Coronary artery (tissue), 2 donors: ENCODE data around the gene SLC16A1.
A peak's percentile ranks its signal among the peaks of the same experiment; 100 is the strongest.
"Not testable (repeated sequence)": the region's sequence is repeated elsewhere in the genome, so short reads cannot be mapped to it uniquely, and the experiment has no call there.

Experiments used
- DNase-seq: peaks from one replicate; pipeline ENCODE4 v3.0.0-alpha.2; 2017; ENCODE audit warnings: low spot score
- H3K27ac ChIP-seq, 2 donors: fragments of 200-600 bp; sonication (generic); one replicate each; pipeline ENCODE4 v1.5.1; 2016 to 2019
- H3K4me3 ChIP-seq: fragments of 200-600 bp; sonication (generic); 2 replicates; pipeline ENCODE4 v1.5.1; 2016; ENCODE audit warnings: mild to moderate bottlenecking, moderate library complexity
- CTCF ChIP-seq: fragments of 200-600 bp; sonication (generic); IDR thresholded peaks from one replicate; pipeline ENCODE4 v1.5.1; 2019; ENCODE audit warnings: antibody characterized with exemption

The SLC16A1 gene

GRCh38 chr1:112894561-112895011 lies 61.4 kb downstream of the SLC16A1 start:
- Histone ChIP-seq H3K27ac (no peak overlapping the region), H3K4me3 (no peak overlapping the region)
- peak; percentile 55 for DNase-seq
- no peak for TF ChIP-seq CTCF

DNA sequence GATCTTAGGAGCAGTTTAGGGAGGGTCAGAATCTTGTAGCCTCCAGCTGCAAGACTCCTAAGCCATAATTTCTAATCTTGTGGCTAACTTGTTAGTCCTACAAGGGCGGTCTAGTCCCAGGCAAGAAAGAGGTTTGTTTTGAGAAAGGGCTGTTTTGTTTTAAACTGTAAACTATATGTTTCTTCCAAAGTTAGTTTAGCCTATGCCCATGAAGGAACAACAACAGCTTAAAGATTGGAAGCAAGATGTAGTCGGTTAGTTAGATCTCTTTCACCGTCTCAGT lies 62.0 kb downstream of the SLC16A1 start:
- H3K4me3 ChIP-seq, result no peak overlapping the region
- no peak for TF ChIP-seq CTCF
- no peak overlapping the region for H3K27ac ChIP-seq
- no peak for DNase-seq

DNA sequence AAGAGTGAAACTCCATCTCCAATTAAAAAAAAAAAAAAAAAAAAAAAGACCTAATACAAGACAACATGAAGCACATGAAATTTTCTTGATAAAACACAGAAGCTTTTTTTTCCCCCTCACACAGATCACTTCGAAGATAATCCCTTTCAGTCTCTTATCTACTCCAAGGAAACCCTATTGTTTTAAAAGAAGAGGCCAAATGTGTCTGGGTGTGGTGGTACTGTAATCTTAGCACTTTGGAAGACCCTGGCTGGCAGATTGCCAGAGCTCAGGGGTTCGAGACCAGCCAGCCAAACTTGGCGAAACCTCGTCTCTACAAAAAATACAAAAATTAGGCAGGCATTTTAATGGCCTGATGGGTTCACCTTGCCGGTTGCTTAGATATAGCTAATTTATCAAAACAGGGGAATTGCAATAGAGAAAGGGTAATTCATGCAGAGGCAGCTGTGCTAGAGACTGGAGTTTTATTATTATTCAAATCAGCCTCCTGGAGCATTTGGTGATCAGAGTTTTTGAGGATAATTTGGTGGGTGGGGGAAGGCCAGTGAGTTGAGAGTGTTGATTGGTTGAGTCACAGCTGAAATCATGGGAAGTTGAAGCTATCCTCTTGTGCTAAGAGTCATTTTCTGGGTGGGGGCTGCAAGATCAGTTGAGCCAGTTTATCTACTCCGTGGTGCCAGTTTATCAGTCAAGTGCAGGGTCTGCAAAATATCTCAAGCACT lies 62.5 kb downstream of the SLC16A1 start:
- Histone ChIP-seq H3K27ac (no peak overlapping the region), H3K4me3 (no peak overlapping the region)
- no peak for DNase-seq
- TF ChIP-seq CTCF, result no peak

GRCh38 chr1:112889906-112890305 lies 66.1 kb downstream of the SLC16A1 start:
- not testable (repeated sequence) for H3K27ac ChIP-seq, H3K4me3 ChIP-seq
- DNase-seq, result peak; percentile 7

- no peak for TF ChIP-seq CTCF
- H3K27ac ChIP-seq, result no peak overlapping the region
- DNase-seq, result peak; percentile 35
- no peak overlapping the region for H3K4me3 ChIP-seq
Measured at GRCh38 chr1:112889052-112889768, 66.8 kb downstream of the SLC16A1 start.

GRCh38 chr1:112888630-112889029 lies 67.4 kb downstream of the SLC16A1 start:
- H3K4me3 ChIP-seq, result no peak overlapping the region
- H3K27ac ChIP-seq, result no peak overlapping the region
- no peak for DNase-seq
- no peak for TF ChIP-seq CTCF

DNA sequence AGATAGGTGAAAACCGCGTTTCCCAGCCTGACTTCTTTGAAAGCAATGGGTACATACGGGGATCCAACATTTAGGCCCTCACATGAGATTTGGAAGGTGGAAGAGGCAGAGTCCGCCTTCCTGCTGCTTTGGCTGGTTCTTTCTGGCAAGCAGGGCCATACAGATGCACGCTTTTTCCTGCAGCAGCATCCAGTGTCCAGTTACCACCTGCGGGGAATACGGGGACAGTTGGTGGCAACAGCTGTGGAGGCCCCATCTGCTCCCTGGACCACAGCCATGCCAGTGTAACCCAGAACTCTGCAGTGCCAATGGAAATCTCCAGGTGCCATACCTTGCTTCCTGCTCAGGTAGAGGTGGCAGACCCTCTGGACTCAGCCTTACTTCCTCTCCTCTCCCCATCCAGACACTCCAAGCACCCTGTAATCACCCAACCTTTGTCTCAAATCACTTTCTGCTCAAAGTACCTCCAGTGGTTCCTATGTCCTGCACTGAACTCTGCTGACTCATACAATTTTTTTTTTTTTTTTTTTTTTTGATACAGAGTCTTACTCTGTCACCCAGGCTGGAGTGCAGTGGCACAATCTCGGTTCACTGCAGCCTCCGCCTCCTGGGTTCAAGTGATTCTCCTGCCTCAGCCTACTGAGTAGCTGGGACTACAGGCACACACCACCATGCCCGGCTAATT lies 68.3 kb downstream of the SLC16A1 start:
- Histone ChIP-seq H3K4me3 (no peak overlapping the region), H3K27ac (no peak overlapping the region)
- DNase-seq, result no peak
- no peak for TF ChIP-seq CTCF

DNA sequence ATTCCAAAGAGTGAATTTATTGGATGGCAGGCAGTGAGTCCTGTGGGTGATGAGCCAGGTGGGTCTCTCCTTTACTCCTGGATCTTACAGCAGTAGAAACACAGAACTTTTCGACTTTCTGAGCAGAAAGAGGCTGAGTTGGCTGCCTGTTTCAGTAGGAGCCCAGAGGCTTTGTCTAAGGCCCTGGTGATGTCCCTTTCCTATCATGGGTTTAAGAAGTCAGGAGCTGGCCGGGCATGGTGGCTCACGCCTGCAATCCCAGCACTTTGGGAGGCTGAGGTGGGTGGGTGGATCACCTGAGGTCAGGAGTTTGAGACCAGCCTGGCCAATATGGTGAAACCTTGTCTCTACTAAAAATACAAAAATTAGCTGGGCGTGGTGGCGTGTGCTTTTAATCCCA lies 71.0 kb downstream of the SLC16A1 start:
- H3K27ac ChIP-seq, DNase-seq, H3K4me3 ChIP-seq: not testable (repeated sequence)
